ENCODE measurements around the gene CDH4. TPM values are rescaled to one million over a fixed set of nuclear protein-coding genes. Genes with fewer than 3 reads are reported as not detected.

The CDH4 gene
- polyA plus RNA-seq, 1 donor: 1.7 TPM

GRCh38 chr20:61436667-61437279, 184.7 kb downstream of the CDH4 start:
- no peaks in the 10 kb centered on the region for H3K9me3 ChIP-seq (ENCODE audit: control insufficient read depth, low read depth, low read length)

DNA sequence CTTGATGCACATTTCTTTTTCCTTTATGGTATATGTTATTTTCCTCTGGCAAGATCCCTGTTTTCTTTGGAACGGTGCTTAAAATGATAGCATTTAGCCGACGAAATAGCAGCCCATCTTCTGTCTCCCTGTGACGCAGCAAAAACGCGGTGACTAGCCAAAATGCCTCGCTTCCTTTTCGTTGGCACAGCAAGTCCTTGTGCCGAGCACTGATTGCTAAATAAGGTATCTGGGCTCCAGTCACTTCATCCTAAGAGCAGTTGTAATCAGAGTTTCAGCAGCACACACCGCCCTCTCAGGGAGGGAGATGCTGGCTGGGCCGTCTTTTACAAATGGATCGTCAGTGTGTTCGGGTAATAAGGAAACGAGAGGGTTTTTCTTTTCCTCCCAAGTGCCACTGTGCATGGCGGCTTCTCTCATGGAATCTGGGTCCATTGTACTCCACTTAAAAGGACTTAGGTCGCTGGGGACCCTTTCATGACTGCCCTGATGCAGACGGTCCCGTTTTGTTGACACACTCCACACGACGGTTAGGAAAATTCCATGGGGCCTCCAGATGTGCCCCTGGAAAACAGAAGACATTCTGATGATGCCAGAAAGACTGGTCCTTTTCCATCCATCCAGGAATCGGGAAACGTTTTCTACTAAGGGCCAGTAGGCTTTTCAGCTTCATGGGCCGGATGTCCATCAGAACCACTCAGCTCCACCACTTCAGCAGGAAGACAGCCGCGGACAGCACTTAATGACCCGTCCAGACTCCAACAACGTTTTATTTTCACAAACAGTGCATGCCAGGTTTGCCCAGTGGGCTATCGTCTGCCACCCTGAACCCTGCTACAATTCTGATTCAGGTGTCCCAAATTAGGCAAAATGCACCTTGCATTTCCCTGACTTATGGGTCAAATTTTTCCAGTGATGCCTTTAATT, 185.5 kb downstream of the CDH4 start:
- Histone ChIP-seq H3K36me3 (ENCODE audit: control insufficient read depth, insufficient read depth, low read length) (no peaks in the 10 kb centered on the region), H3K27me3 (ENCODE audit: control insufficient read depth, insufficient read depth, low read length) (peaks cover 4% of the 10 kb centered on the region)
- 20% methylated on average over 2 of the region's 28 CpGs for WGBS (ENCODE audit: insufficient coverage, low lambda C conversion rate)

More at GRCh38 chr20:61436667-61437279, 184.7 kb downstream of the CDH4 start:
- Histone ChIP-seq H3K4me3 (ENCODE audit: low read length) (no peak overlapping the region), H3K4me1 (ENCODE audit: control insufficient read depth, insufficient read depth, low read length) (no peaks in the 10 kb centered on the region), H3K27ac (ENCODE audit: low read length) (no peak overlapping the region), H3K27me3 (ENCODE audit: control insufficient read depth, insufficient read depth, low read length) (peaks cover 4% of the 10 kb centered on the region), H3K36me3 (ENCODE audit: control insufficient read depth, insufficient read depth, low read length) (no peaks in the 10 kb centered on the region)
- no peak for DNase-seq
- 40% methylated on average over 2 of the region's 8 CpGs for WGBS (ENCODE audit: insufficient coverage, low lambda C conversion rate)

GRCh38 chr20:61438285-61438684, 186.2 kb downstream of the CDH4 start:
- H3K9me3 ChIP-seq (ENCODE audit: control insufficient read depth, low read depth, low read length): no peaks in the 10 kb centered on the region
- no peaks in the 10 kb centered on the region for H3K4me1 ChIP-seq (ENCODE audit: control insufficient read depth, insufficient read depth, low read length)
- H3K4me3 ChIP-seq (ENCODE audit: low read length): no peak overlapping the region
- H3K27ac ChIP-seq (ENCODE audit: low read length): no peak overlapping the region
- peaks cover 4% of the 10 kb centered on the region for H3K27me3 ChIP-seq (ENCODE audit: control insufficient read depth, insufficient read depth, low read length)
- no peak for DNase-seq
- WGBS (ENCODE audit: insufficient coverage, low lambda C conversion rate): no CpG with 5 or more reads among the region's 3 CpGs
- H3K36me3 ChIP-seq (ENCODE audit: control insufficient read depth, insufficient read depth, low read length): no peaks in the 10 kb centered on the region

More for the DNA sequence above, 185.5 kb downstream of the CDH4 start:
- DNase-seq: no peak
- Histone ChIP-seq H3K4me1 (ENCODE audit: control insufficient read depth, insufficient read depth, low read length) (no peaks in the 10 kb centered on the region), H3K4me3 (ENCODE audit: low read length) (no peak overlapping the region), H3K9me3 (ENCODE audit: control insufficient read depth, low read depth, low read length) (no peaks in the 10 kb centered on the region), H3K27ac (ENCODE audit: low read length) (no peak overlapping the region)

DNA sequence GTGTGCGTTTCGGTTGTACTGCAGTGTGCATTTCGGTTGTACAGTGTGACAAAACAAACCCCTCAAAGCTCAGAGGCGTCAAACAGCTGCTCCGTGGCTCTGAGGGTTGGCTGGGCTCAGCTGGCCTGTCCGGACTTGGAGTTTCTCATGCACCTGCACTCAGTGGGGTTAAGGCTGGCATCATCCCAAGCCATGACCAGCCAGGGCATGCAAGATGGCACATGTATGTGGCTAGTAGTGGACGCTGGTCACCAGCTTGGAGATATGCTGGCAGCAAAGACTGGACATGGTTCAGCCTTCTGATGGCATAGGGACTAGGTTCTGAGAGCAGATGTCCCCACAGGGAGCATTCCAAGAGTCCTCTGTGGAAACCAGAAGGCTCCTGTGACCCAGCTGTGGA, 187.2 kb downstream of the CDH4 start:
- no peak overlapping the region for H3K4me3 ChIP-seq (ENCODE audit: low read length)
- no CpG with 5 or more reads among the region's 7 CpGs for WGBS (ENCODE audit: insufficient coverage, low lambda C conversion rate)
- no peaks in the 10 kb centered on the region for H3K36me3 ChIP-seq (ENCODE audit: control insufficient read depth, insufficient read depth, low read length)
- peaks cover 4% of the 10 kb centered on the region for H3K27me3 ChIP-seq (ENCODE audit: control insufficient read depth, insufficient read depth, low read length)
- H3K9me3 ChIP-seq (ENCODE audit: control insufficient read depth, low read depth, low read length): no peaks in the 10 kb centered on the region
- no peak for DNase-seq
- no peaks in the 10 kb centered on the region for H3K4me1 ChIP-seq (ENCODE audit: control insufficient read depth, insufficient read depth, low read length)
- no peak overlapping the region for H3K27ac ChIP-seq (ENCODE audit: low read length)

- WGBS (ENCODE audit: insufficient coverage, low lambda C conversion rate): 100% methylated on average over 1 of the region's 14 CpGs
Measured at GRCh38 chr20:61440548-61441055, 188.5 kb downstream of the CDH4 start.

DNA sequence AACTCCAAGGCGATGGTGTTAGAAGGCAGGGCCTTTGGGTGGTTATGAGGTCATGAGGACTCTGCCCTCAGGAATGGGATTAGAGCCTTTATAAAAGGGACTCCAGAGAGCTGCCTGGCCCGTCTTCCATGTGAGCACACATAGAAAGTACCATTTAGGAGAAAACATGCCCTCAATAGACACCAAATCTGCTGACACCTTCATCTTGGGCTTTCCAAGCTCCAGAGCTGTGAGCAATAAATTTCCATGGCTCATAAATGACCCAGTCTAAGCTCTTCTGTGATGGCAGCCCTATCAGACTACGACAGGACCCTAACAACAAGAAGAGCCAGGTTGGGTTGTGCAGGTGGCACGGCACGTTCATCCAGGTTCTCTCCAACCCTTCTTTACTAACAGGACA, 189.5 kb downstream of the CDH4 start:
- no CpG with 5 or more reads among the region's 5 CpGs for WGBS (ENCODE audit: insufficient coverage, low lambda C conversion rate)
- no peak overlapping the region for H3K4me3 ChIP-seq (ENCODE audit: low read length)
- no peak for DNase-seq

More at GRCh38 chr20:61440548-61441055, 188.5 kb downstream of the CDH4 start:
- Histone ChIP-seq H3K4me3 (ENCODE audit: low read length) (no peak overlapping the region), H3K4me1 (ENCODE audit: control insufficient read depth, insufficient read depth, low read length) (no peaks in the 10 kb centered on the region), H3K9me3 (ENCODE audit: control insufficient read depth, low read depth, low read length) (no peaks in the 10 kb centered on the region), H3K27ac (ENCODE audit: low read length) (no peak overlapping the region), H3K27me3 (ENCODE audit: control insufficient read depth, insufficient read depth, low read length) (peaks cover 4% of the 10 kb centered on the region), H3K36me3 (ENCODE audit: control insufficient read depth, insufficient read depth, low read length) (no peaks in the 10 kb centered on the region)
- DNase-seq: no peak

GRCh38 chr20:61442075-61442670, 190.1 kb downstream of the CDH4 start:
- Histone ChIP-seq H3K27me3 (ENCODE audit: control insufficient read depth, insufficient read depth, low read length) (peaks cover 4% of the 10 kb centered on the region), H3K27ac (ENCODE audit: low read length) (no peak overlapping the region), H3K4me3 (ENCODE audit: low read length) (no peak overlapping the region), H3K4me1 (ENCODE audit: control insufficient read depth, insufficient read depth, low read length) (no peaks in the 10 kb centered on the region), H3K9me3 (ENCODE audit: control insufficient read depth, low read depth, low read length) (no peaks in the 10 kb centered on the region), H3K36me3 (ENCODE audit: control insufficient read depth, insufficient read depth, low read length) (no peaks in the 10 kb centered on the region)
- DNase-seq: no peak
- WGBS (ENCODE audit: insufficient coverage, low lambda C conversion rate): no CpG with 5 or more reads among the region's 13 CpGs

More for the DNA sequence above, 189.5 kb downstream of the CDH4 start:
- Histone ChIP-seq H3K27ac (ENCODE audit: low read length) (no peak overlapping the region), H3K27me3 (ENCODE audit: control insufficient read depth, insufficient read depth, low read length) (peaks cover 4% of the 10 kb centered on the region), H3K9me3 (ENCODE audit: control insufficient read depth, low read depth, low read length) (no peaks in the 10 kb centered on the region), H3K36me3 (ENCODE audit: control insufficient read depth, insufficient read depth, low read length) (no peaks in the 10 kb centered on the region), H3K4me1 (ENCODE audit: control insufficient read depth, insufficient read depth, low read length) (no peaks in the 10 kb centered on the region)

- Histone ChIP-seq H3K4me1 (ENCODE audit: control insufficient read depth, insufficient read depth, low read length) (no peaks in the 10 kb centered on the region), H3K36me3 (ENCODE audit: control insufficient read depth, insufficient read depth, low read length) (no peaks in the 10 kb centered on the region), H3K9me3 (ENCODE audit: control insufficient read depth, low read depth, low read length) (no peaks in the 10 kb centered on the region), H3K27ac (ENCODE audit: low read length) (no peak overlapping the region), H3K4me3 (ENCODE audit: low read length) (no peak overlapping the region), H3K27me3 (ENCODE audit: control insufficient read depth, insufficient read depth, low read length) (peaks cover 4% of the 10 kb centered on the region)
- no CpG with 5 or more reads among the region's 6 CpGs for WGBS (ENCODE audit: insufficient coverage, low lambda C conversion rate)
- no peak for DNase-seq
Measured at GRCh38 chr20:61442718-61443117, 190.7 kb downstream of the CDH4 start.

- H3K9me3 ChIP-seq (ENCODE audit: control insufficient read depth, low read depth, low read length): no peaks in the 10 kb centered on the region
- no peaks in the 10 kb centered on the region for H3K36me3 ChIP-seq (ENCODE audit: control insufficient read depth, insufficient read depth, low read length)
- no peak overlapping the region for H3K4me3 ChIP-seq (ENCODE audit: low read length)
- WGBS (ENCODE audit: insufficient coverage, low lambda C conversion rate): no CpG with 5 or more reads among the region's 12 CpGs
- H3K4me1 ChIP-seq (ENCODE audit: control insufficient read depth, insufficient read depth, low read length): no peaks in the 10 kb centered on the region
- peaks cover 4% of the 10 kb centered on the region for H3K27me3 ChIP-seq (ENCODE audit: control insufficient read depth, insufficient read depth, low read length)
- H3K27ac ChIP-seq (ENCODE audit: low read length): no peak overlapping the region
- no peak for DNase-seq
Measured at GRCh38 chr20:61443443-61444126, 191.5 kb downstream of the CDH4 start.

GRCh38 chr20:61444637-61445036, 192.6 kb downstream of the CDH4 start:
- WGBS (ENCODE audit: insufficient coverage, low lambda C conversion rate): 100% methylated on average over 1 of the region's 5 CpGs
- H3K27ac ChIP-seq (ENCODE audit: low read length): no peak overlapping the region
- H3K27me3 ChIP-seq (ENCODE audit: control insufficient read depth, insufficient read depth, low read length): peaks cover 4% of the 10 kb centered on the region
- no peaks in the 10 kb centered on the region for H3K36me3 ChIP-seq (ENCODE audit: control insufficient read depth, insufficient read depth, low read length)
- no peaks in the 10 kb centered on the region for H3K4me1 ChIP-seq (ENCODE audit: control insufficient read depth, insufficient read depth, low read length)
- DNase-seq: no peak
- no peaks in the 10 kb centered on the region for H3K9me3 ChIP-seq (ENCODE audit: control insufficient read depth, low read depth, low read length)
- H3K4me3 ChIP-seq (ENCODE audit: low read length): no peak overlapping the region
